Stimulated activated CD8-positive, alpha-beta memory T cell treated with anti-CD3 and anti-CD28 coated beads, Interleukin-12 subunit alpha, Interleukin-12 subunit beta, amount 100 ng/mL, for 24 hours (primary cell): Measurements from ENCODE around the gene ZDHHC19.
A peak's percentile ranks its signal among the peaks of the same experiment; 100 is the strongest.
"Not testable (repeated sequence)": the region's sequence is repeated elsewhere in the genome, so short reads cannot be mapped to it uniquely, and the experiment has no call there.

Experiments
- DNase-seq: peaks from one replicate; pipeline ENCODE4 v3.0.0-alpha.2; 2020; ENCODE audit errors: extremely low read depth

Gene ZDHHC19

DNA sequence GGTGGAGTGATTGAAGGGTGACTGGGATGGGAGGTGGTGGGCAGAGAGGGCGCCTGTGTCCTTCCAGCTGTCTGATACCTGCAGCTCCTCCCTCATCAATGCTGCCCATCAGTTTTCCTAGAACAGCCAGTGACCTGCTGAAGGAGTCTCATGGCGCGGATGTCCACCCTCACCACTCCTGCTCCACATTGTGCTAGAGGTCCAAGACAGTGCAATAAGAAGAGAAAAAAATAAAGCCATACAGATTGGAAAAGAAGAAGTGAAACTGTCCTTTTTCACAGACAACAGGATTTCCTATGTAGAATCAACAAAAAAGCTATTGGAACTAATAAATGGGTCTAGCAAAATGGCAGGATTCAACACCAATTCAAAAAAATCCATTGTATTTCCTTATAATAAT is 7.4 kb downstream of the ZDHHC19 start:
- no peak for DNase-seq

DNA sequence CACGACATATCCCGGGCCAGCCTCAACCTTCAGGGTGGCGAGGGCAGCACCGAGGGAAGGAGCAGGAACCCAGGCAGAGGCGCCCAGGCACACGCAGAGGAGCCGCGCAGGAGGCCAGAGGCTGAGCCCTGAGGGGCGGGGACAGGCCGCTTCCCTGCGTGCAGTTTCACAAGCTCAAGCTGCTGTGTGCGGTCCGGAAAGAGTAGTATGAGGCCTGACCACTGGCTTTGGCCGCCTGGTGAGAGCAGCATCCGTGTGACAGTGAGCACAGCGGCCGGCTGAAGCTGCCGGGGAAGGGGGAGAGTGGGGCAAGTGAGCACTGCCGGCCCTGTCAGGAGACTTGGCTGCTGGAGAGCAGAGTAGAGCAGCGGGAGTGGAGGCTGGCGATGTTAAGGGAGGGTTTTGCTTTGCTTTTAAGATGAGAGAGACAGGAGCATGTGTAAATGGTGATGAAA is 8.7 kb downstream of the ZDHHC19 start:
- no peak for DNase-seq

DNA sequence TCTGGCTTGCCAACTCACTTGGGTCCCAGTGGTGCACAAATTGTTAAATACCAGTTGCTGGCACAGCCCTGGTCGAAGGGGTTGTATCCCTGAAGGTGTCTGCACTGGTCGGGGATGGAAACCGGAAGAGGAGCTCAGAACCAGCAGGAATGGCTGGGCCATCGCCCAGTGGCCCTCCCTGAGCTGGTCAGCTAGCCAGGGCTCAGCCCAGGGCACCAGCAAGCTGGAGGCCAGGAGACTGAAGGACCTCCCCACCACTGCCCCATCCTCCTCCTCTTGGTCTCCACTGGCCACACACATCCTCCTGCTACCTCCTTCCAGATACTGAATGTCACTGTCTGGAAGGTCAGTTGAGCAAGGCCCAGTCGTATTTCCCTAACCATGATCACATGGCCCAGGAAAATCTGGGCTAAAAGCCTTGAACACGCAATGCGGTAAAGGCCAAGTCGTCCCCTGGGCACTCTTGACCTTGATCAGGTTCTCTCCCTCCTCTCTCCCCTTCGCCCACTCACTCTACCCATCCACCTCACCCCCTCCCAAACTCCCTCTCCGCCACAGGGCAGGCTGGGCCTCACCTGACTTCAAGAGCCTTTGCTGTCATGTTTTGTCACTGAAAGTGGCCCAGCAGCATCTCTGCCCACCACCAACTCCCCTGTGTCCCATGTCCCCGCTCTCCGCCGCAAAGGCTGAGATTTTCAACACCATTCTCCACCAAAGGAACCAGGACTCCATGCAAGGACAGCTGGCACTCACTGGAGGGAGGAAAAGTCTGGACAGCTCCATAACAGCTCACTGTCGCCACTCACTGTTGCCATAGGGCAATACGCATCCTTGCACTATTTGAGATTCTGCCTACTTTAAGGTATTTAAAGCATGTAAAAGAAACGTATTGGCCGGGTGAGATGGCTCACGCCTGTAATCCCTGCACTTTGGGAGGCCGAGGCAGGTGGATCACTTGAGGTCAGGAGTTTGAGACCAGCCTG is 12.1 kb downstream of the ZDHHC19 start:
- no peak for DNase-seq

DNA sequence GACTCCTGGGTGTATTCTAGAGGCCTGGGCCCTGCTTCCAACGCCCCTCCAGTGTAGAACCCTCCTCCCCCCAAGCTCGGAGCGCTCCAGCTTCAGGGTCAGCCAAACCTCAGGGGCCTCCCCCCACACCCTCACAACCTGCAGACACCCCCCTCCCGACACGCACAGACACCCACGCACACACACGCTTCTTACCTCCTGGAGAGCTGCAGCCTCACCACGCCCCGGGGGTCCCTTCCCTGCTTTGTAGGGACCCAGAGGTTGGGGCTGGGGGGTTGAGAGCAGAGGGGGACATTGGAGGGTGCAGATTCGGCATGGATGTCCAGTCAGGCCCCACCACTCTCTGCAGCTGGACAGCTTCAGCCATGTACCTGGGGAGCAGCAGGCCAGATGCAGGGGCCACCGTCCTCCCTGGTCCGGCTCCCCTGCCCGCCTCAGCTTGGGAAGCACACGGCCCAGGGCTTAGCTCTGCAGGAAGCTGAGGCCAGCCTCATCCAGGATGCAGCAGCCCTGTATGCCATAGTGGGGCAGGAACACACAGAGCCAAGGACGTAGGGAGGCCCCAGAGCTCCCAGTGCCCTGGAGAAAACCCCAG is 13.0 kb downstream of the ZDHHC19 start:
- DNase-seq, result no peak

DNA sequence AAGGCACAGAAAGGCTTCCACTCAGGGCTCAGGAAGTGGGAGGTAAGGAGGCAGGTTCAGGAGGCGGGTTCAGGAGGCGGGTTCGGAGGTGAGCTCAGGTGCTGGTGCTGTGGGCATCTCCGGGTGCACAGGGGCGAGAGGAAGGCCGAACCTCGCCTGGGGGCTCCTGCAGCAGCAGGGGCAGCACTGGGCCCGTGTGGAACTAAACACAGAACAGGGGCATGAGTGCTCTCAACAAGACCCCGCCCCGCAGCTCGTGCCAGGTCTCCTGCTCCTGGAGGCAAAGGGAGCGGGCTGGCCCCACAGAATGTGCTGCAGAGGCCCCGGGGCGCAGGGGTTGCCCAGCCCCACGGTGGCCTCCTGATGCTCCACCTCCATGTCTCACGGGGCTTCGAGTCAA is 13.7 kb downstream of the ZDHHC19 start:
- DNase-seq, result no peak

DNA sequence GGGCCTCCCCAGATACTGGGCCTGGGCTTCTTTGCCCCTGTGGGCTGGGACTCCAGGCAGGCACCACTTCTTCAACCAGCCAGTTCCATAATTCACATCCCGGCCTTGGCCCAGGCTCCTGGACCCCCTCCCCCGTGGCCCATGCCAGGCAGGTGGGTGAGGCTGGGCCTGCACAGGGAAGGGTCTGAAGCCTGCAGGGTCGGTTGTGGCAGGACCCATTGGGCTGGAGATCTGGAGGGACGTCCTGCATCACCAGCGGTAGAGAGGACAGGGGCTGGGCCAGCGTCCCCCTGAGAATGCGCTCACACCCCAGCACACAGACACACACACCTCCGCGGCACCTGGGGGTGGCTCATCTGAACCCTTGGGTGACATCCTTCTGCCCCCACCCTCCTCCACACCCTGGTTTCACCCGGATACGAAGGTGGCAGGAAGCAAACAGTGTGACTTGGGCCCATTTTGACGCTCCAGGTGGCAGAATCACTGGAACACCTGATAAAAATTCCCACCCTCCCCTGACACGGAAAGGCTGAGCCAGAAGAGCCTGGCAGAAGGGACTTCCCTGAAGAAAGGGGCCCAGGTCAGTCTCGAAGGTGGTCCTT is 15.4 kb downstream of the ZDHHC19 start:
- no peak for DNase-seq

DNA sequence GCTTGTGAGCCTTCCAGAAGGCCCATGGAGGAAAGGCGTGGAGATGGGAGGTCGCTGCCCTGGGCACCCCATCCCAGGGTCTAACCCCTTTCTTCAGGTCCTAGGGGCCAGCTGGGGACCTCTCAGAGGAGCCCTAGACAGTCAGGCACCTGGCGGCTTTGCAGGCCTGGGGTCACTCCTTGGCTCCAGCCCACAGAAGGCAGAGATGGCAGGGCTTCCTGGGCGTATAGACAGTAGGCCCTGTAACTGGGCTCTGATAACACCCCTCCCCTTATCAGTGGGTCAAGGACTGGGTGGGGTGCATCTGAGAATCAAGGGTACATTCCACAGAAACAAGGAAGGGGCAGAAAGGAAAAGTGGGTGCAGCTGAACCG is 16.7 kb downstream of the ZDHHC19 start:
- DNase-seq, result no peak

DNA sequence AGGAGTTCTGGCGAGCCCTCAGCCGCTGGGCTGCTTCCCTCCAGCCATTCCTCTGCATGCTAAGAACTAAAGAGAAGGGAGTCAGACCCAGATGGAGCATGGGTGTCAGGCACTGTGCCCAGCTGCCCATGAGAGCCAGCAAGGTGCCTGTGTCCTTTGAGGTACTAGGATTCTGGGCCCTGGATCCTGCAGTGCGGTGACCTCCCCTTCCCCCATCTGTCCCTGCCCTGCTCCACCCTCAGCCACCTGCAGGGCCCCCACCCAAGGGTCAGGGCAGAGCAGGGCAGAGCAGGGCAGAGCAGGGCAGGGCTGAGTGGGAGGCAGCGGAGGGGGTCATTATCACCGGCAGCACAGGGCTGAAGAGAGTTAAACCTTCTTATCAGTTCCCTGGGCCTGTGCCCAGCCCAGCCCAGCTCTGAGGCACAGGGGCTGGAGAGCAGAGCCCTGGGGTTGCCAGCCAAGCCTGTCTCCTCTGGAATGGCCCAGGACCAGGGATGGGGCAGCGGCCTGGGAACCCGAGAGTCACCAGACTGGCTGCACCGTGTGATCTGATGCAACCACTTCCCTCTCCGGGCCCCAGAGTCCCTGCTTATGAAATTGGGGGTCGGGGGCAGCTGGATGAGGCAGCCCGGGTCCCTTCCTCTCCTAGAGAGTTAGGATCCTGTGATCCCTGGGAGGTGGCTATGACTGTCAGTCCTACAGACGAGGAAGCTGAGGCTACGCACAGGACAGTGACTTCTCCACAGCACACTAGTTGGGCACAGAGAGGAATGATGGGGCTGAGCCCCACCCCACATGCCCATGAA is 17.3 kb downstream of the ZDHHC19 start:
- no peak for DNase-seq

DNA sequence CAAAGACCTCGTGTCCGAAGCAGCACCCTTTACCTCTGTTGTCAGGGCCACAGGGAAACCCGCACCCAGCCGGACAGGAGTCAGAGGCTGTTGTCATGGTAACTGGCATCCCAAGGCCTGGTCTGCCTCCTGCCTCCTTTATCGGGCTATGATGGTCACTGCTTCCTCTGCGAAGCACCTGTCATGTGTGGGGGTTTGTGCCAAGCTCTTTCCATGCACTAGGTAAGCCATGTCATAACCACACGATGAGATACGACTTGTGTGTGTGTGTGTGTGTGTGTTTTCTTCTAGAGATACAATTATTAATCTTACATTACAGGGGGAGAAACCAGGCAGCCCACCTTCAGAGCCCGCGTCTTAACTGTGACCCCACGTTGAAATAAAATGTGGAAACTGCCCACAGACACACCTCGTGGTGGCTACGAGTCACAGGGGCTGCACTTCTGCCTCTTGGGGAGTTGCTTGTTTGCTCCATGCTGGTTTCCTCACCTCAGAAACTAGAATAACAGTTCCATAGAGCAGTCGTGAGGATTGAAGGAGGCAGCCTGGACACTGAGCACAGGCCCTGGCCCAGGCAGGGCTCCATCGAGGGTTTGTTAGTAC is 18.0 kb downstream of the ZDHHC19 start:
- no peak for DNase-seq

DNA sequence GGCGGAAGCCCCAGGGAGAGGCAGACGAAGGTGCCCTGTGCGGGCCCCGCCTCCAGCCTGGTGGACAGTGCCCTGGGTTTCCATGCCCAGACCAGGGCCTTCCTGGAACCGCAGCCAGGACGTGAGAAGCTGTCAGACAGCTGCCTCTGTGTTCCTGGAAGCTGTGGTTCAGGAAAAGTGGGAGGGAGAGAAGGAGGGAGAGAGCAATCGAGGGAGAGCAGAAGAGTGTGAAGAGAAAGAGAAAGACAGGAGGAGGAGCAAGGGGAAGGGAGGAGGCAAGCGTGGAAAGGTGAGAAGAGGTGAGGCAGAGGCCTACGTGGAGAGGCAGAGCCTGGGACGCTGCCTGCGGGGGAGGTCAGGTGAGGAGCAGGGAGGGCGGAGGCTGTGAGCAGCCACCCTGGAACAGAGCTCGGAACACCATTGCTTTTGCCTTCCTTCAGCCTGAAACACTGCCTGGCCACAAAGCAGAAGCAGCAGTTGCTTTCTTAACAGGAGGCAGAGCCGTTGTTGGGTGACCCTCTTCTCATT is 18.6 kb downstream of the ZDHHC19 start:
- no peak for DNase-seq

DNA sequence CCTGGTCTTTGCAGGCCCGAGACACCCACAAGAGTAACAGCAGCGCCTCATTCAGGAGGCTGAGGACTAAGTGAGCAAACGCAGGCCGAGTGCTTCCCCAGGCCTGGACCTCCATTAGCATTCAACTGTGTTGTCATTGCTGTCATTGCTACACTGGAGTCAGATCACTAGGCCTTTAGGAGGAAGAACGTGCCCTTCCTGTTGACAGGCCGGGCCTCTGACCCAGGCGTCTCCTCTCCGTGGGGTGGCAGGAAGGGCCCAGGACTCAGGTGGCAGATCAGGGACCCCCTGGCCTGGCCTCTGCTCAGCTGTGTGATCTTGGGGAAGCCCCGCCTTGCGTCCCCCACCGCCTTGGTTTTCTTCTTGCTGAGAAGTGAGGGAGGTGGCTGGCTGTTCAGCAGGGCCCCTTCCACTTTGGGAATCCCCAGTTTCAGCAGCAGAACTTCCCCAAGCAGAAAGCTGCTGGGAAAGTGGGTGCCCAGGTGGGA is 19.1 kb downstream of the ZDHHC19 start:
- no peak for DNase-seq

DNA sequence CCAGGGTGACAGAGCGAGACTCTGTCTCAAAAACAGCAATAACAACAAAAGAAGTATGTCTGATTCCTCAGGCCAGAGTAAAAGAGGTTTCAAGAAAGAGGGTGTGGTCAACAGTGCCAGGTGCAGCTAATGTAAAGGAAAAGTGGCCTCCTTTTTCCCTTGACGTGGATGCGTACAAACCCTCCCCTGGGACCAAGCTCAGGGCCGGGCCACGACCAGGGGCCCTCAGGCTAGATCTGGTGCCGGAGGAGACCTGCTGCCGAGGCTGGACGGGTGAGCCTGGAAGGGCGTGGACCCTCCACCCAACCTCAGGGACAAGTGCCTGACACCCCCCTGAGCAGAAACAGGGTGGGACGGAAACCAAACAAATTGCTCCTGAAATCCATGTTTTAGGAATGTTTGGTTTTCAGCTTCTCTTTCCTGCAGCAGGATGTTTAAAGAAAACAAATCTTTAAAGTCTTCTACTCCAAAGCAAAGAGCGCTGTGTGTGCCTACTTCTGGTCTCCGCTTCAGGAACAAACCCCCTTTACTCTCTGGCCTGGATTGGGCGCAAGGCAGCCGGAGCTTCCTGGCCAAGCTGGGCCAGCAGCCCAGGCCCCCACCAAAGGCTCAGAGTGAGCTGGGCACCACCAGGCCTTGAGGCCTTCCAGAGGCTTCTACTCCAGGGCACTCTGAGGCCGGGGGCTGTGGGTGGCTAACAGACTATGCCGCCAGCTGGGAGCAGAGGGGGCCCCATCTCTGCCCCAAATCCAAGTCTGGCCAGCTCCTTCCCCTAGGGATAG is 21.4 kb downstream of the ZDHHC19 start:
- DNase-seq, result no peak

DNA sequence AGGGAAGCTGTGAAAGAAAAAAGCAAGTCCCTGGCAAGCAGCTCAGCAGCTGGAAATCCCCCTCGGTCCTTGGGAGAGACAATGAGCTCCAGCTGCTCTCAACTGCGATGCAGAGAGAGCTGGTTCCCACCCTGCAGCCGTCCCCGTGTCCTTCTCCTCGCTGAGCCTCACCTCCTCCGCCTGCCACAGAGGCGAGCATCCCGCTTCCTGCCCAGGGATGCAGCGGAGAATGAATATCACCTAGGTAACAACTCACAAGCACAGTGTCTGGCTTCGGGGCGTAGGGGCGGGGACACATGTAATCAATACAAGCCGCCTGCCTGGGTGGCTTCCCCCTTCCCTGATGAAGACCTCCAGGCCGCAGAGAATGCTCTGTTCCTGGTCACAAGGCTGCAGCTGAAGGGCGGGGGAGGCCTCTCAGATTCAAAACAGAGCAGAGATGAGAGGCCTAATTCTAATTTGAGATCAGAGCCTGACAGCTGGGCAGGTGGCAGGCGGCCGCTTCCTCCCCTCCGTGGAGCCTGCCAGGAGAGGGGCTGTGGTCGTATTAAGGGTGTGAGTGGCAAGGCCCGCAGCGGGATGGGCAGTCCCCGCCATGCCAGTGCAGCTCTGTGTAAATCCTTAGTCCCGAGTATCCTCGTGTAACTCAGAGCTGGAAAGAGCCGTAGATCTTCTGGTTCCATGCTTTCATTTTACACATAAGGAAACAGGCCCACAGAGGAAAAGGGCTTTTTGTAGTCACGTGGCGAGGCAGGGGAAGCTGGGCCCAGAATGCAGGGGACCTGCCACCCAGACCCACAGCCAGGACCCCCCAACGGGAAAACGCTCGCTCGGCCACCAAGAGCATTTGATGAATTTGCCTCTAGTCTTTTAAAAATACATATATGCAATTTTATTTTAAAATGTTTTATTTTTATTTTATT is 24.3 kb downstream of the ZDHHC19 start:
- no peak for DNase-seq

DNA sequence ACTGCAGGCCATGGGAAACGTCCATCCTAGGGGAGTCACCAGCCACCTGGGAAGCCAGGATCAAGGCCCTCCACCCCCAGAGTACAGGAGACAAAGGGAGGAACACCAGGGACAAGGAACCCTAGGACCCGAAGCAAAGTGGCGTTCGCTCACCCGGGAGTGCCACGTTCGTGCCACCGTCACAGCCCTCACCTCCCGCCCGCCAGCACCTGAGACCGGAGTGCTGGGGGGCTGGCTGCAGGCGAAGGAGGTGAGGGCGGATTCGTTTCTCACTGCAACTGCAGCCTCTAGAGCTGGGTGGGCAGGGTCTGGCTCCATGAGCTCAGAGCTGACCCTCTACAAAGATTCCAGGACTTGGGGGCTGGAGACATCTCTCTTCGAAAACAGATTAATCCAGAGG is 26.3 kb downstream of the ZDHHC19 start:
- no peak for DNase-seq

DNA sequence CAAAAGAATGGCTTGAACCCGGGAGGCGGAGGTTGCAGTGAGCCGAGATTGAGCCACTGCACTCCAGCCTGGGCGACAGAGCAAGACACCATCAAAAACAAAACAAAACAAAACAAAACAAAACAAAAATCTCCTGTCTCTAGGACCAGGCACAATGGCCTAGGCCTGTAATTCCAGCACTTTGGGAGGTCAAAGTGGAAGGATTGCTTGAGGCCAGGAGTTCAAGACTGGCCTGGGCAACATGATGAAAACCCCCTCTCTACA is 27.1 kb downstream of the ZDHHC19 start:
- DNase-seq, result not testable (repeated sequence)

DNA sequence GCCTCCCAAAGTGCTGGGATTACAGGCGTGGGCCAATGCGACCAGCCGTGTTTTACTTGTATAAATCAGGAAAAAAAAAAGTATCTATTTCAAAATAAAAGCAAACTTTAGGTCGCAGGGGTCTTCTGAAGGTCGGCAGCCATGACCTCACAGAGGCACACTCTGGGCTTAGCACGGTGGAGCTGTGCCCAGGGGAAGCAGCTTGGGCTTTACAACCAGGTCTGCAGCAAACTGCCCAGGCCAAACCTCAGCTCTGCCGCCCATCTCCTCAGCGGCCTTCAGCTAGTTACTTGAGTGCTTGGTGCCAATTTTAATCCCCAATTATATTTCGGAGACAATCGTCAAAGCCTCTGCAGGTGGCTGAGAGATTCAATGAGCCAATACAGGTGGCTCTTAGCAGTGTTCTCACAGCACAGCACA is 30.1 kb downstream of the ZDHHC19 start:
- DNase-seq, result no peak

DNA sequence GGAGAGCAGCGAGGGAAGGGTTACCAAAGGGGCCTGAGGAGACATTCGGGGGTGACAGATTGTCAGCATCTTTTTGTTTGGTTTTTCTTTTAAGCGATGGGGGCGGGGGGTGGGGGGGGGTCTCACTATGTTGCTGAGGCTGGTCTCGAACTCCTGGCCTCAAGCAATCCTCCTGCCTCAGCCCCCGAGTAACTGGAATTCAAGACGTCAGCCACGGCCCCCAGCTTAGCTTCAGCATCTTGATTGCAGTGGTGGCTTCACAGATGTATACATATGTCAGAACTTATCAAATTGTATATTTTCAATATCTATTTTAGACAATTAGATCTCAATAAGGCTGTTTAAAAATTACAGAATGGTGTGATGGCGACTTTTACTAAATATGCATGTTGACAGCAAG is 30.9 kb downstream of the ZDHHC19 start:
- DNase-seq, result no peak

DNA sequence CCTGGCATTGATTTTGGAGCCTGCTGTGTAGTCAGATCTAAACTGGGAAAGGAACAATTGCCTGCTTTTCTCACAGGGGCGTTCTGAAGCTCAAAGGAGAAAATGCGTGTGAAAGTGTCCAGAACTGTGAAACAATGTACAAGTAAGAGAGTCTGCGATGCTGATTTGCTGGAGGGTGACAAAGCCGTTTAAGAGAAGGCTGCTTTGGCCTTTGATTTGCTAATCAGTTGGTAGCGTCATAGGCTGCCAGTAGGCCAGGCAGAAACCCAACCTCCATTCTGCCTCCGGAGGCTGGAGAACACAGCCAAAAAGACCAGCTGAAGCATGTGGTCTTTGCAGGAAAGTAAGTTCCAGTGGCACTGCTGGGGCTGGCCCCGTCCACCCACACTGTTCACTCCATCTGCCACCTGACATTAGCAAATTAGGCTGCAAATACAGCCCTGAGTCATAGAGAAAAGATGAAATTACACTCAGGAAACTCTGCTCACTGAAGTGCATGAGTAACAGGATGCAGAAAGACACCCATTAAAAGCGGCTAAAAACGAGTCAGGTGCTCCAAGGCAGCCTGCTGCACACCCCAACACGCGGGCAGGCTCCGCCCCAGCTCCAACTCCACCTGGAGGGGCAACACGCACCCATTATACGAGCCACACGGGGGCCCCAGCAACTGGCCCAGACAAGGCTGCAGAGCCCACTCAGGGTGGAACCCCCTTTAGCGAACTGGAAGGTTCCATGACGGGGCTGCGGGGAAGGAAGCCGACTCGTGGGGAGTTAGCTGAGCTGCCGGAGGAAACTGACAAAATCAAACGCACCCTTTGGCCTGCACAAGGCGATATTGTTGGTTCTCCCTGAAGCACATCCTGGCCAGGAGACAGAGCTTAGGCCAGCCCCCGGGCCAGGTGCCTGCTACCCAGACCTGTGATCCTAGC is 31.6 kb downstream of the ZDHHC19 start:
- peak; percentile 68 for DNase-seq
